Endometrial microvascular endothelial cells (primary cell): ENCODE results near the gene RPL5. TPM values are rescaled to one million over a fixed set of nuclear protein-coding genes. Genes with fewer than 3 reads are reported as not detected.

Experiments
- in situ Hi-C: cut with HindIII; loops from 2 replicates; pipeline ENCODE4 v1.10.0; 2017; ENCODE audit warnings: low sequenced_read_pairs, low pct_unique_long_range_greater_than_20kb; ENCODE audit errors: inconsistent ontology term
- total RNA-seq: library from RNA; depleted of rRNA; stranded (reverse); fragments of >200 nt; gene quantifications from one replicate; pipeline ENCODE4 v1.2.3, GENCODE V29; 2015; ENCODE audit errors: inconsistent ontology term

The RPL5 gene
- total RNA-seq, 1 donor from 2014 or later, result 1,162 TPM

- in situ Hi-C loops, result no loop called here
Observed at GRCh38 chr1:92845908-92846307, 14.1 kb downstream of the RPL5 start.

- in situ Hi-C loops, result no loop called here
Observed at GRCh38 chr1:92848201-92848600, 16.4 kb downstream of the RPL5 start.

GRCh38 chr1:92850019-92850418 is 18.2 kb downstream of the RPL5 start:
- in situ Hi-C loops, result no loop called here

- in situ Hi-C loops, result no loop called here
Observed at GRCh38 chr1:92851729-92852128, 19.9 kb downstream of the RPL5 start.

GRCh38 chr1:92853299-92853698 is 21.5 kb downstream of the RPL5 start:
- in situ Hi-C loops, result no loop called here

GRCh38 chr1:92854101-92854785 is 22.4 kb downstream of the RPL5 start:
- in situ Hi-C loops, result no loop called here

GRCh38 chr1:92855236-92855635 is 23.4 kb downstream of the RPL5 start:
- in situ Hi-C loops, result no loop called here

GRCh38 chr1:92857817-92858216 is 26.0 kb downstream of the RPL5 start:
- in situ Hi-C loops, result no loop called here

GRCh38 chr1:92858564-92859399 is 26.9 kb downstream of the RPL5 start:
- in situ Hi-C loops, result no loop called here

- in situ Hi-C loops, result no loop called here
Observed at GRCh38 chr1:92859400-92860039, 27.7 kb downstream of the RPL5 start.

GRCh38 chr1:92862605-92863004 is 30.8 kb downstream of the RPL5 start:
- in situ Hi-C loops, result no loop called here

GRCh38 chr1:92864131-92864530 is 32.3 kb downstream of the RPL5 start:
- in situ Hi-C loops, result no loop called here

- in situ Hi-C loops, result no loop called here
Observed at GRCh38 chr1:92870591-92870990, 38.8 kb downstream of the RPL5 start.

GRCh38 chr1:92872719-92873118 is 40.9 kb downstream of the RPL5 start:
- in situ Hi-C loops, result no loop called here

GRCh38 chr1:92874987-92875386 is 43.1 kb downstream of the RPL5 start:
- in situ Hi-C loops, result no loop called here

- in situ Hi-C loops, result no loop called here
Observed at GRCh38 chr1:92876351-92876750, 44.5 kb downstream of the RPL5 start.

- in situ Hi-C loops, result no loop called here
Observed at GRCh38 chr1:92877081-92877711, 45.4 kb downstream of the RPL5 start.

- in situ Hi-C loops, result no loop called here
Observed at GRCh38 chr1:92877792-92878191, 46.0 kb downstream of the RPL5 start.

- in situ Hi-C loops, result no loop called here
Observed at GRCh38 chr1:92879316-92879968, 47.6 kb downstream of the RPL5 start.
